ENCODE measurements around the gene SLC33A1. TPM values are rescaled to one million over a fixed set of nuclear protein-coding genes. Genes with fewer than 3 reads are reported as not detected.

SLC33A1 gene
- total RNA-seq, 1 experiment from 2014 or later, result 26.1 TPM

- POLR2A ChIA-PET (ENCODE audit: low non-redundant PET), result no interaction called here
- no peaks in the 10 kb centered on the region for H3K36me3 ChIP-seq (ENCODE audit: insufficient read depth, low read length, poor library complexity, severe bottlenecking)
- DNase-seq (ENCODE audit: low spot score), result no peak
- TF ChIP-seq EZH2 (IDR thresholded peaks at IDR 0.05; ENCODE audit: borderline replicate concordance, low read depth, low read length, poor library complexity, severe bottlenecking) (no peak), CTCF (conservative IDR thresholded peaks at IDR 0.05; ENCODE audit: low read depth, low read length) (no peak)
- BruUV-seq (replicated peaks), result no TSS peak
- H3K4me1 ChIP-seq (ENCODE audit: insufficient read depth, low read length, poor library complexity, severe bottlenecking), result no peaks in the 10 kb centered on the region
- CTCF ChIA-PET, result interaction anchor here (0.6 kb wide), 1 partner anchor 11 kb away, joined by 4 read pairs; no protein-coding TSS in a partner anchor
- no peak overlapping the region for H3K27ac ChIP-seq (ENCODE audit: low read depth, low read length, poor library complexity, severe bottlenecking)
- no peaks in the 10 kb centered on the region for H3K27me3 ChIP-seq (replicated peaks; ENCODE audit: insufficient read depth, low read depth, low read length, poor library complexity)
- H3K9me3 ChIP-seq (ENCODE audit: low read depth, low read length, poor library complexity, severe bottlenecking), result peaks cover 13% of the 10 kb centered on the region
- intact Hi-C loops (cut with micrococcal nuclease; ENCODE audit: unreplicated experiment), result no loop called here
- no peak overlapping the region for H3K4me3 ChIP-seq (ENCODE audit: low read depth, low read length, poor library complexity, severe bottlenecking)
Observed at GRCh38 chr3:155782390-155782953, 71.8 kb downstream of the SLC33A1 start.

- CTCF ChIA-PET, result interaction anchor here (0.9 kb wide), 1 partner anchor 26 kb away, joined by 4 read pairs; the partner anchor contains the start of gene C3orf33
- peaks cover 13% of the 10 kb centered on the region for H3K9me3 ChIP-seq (ENCODE audit: low read depth, low read length, poor library complexity, severe bottlenecking)
- BruUV-seq (replicated peaks), result no TSS peak
- no peaks in the 10 kb centered on the region for H3K4me1 ChIP-seq (ENCODE audit: insufficient read depth, low read length, poor library complexity, severe bottlenecking)
- no peaks in the 10 kb centered on the region for H3K27me3 ChIP-seq (replicated peaks; ENCODE audit: insufficient read depth, low read depth, low read length, poor library complexity)
- H3K36me3 ChIP-seq (ENCODE audit: insufficient read depth, low read length, poor library complexity, severe bottlenecking), result no peaks in the 10 kb centered on the region
- TF ChIP-seq EZH2 (IDR thresholded peaks at IDR 0.05; ENCODE audit: borderline replicate concordance, low read depth, low read length, poor library complexity, severe bottlenecking), result no peak
- TF ChIP-seq CTCF (conservative IDR thresholded peaks at IDR 0.05; ENCODE audit: low read depth, low read length), result no peak
- intact Hi-C loops (cut with micrococcal nuclease; ENCODE audit: unreplicated experiment), result no loop called here
- H3K4me3 ChIP-seq (ENCODE audit: low read depth, low read length, poor library complexity, severe bottlenecking), result no peak overlapping the region
- POLR2A ChIA-PET (ENCODE audit: low non-redundant PET), result interaction anchor here (0.6 kb wide), 1 partner anchor 32 kb away, joined by 3 read pairs; no protein-coding TSS in a partner anchor
- H3K27ac ChIP-seq (ENCODE audit: low read depth, low read length, poor library complexity, severe bottlenecking), result no peak overlapping the region
- DNase-seq (ENCODE audit: low spot score), result no peak
Observed at GRCh38 chr3:155780291-155780690, 73.9 kb downstream of the SLC33A1 start.

GRCh38 chr3:155778462-155778861, 75.8 kb downstream of the SLC33A1 start:
- peaks cover 13% of the 10 kb centered on the region for H3K9me3 ChIP-seq (ENCODE audit: low read depth, low read length, poor library complexity, severe bottlenecking)
- ChIA-PET POLR2A (ENCODE audit: low non-redundant PET) (no interaction called here), CTCF (no interaction called here)
- no peak for DNase-seq (ENCODE audit: low spot score)
- no peaks in the 10 kb centered on the region for H3K36me3 ChIP-seq (ENCODE audit: insufficient read depth, low read length, poor library complexity, severe bottlenecking)
- H3K4me1 ChIP-seq (ENCODE audit: insufficient read depth, low read length, poor library complexity, severe bottlenecking), result no peaks in the 10 kb centered on the region
- no peaks in the 10 kb centered on the region for H3K27me3 ChIP-seq (replicated peaks; ENCODE audit: insufficient read depth, low read depth, low read length, poor library complexity)
- no peak overlapping the region for H3K4me3 ChIP-seq (ENCODE audit: low read depth, low read length, poor library complexity, severe bottlenecking)
- BruUV-seq (replicated peaks), result no TSS peak
- no peak overlapping the region for H3K27ac ChIP-seq (ENCODE audit: low read depth, low read length, poor library complexity, severe bottlenecking)
- intact Hi-C loops (cut with micrococcal nuclease; ENCODE audit: unreplicated experiment), result no loop called here
- no peak for TF ChIP-seq CTCF (conservative IDR thresholded peaks at IDR 0.05; ENCODE audit: low read depth, low read length)
- no peak for TF ChIP-seq EZH2 (IDR thresholded peaks at IDR 0.05; ENCODE audit: borderline replicate concordance, low read depth, low read length, poor library complexity, severe bottlenecking)

Data from A673 (cell line).